Smooth muscle cell (in vitro differentiated cells): Measurements from ENCODE around the gene BAHCC1. TPM values are rescaled to one million over a fixed set of nuclear protein-coding genes. Genes with fewer than 3 reads are reported as not detected.
"Not testable (repeated sequence)": the region's sequence is repeated elsewhere in the genome, so short reads cannot be mapped to it uniquely, and the experiment has no call there.

Experiments
- DNase-seq: peaks from one replicate; lab custom pipeline; 2025; ENCODE audit not compliant: unreplicated experiment; lab: John Stamatoyannopoulos, UW
- H2AFZ ChIP-seq: fragments of 200-600 bp; sonication (generic); 2 replicates; pipeline ENCODE4 v1.6.0; 2016; ENCODE audit warnings: antibody characterized with exemption, low read depth, mild to moderate bottlenecking
- H3F3A ChIP-seq: fragments of 200-600 bp; sonication (generic); 2 replicates; pipeline ENCODE4 v1.6.0; 2017; ENCODE audit warnings: antibody characterized with exemption, low read depth
- H3K27ac ChIP-seq: fragments of 200-600 bp; sonication (generic); 2 replicates; pipeline ENCODE4 v1.5.1; 2016; ENCODE audit warnings: low read depth, mild to moderate bottlenecking
- H3K27me3 ChIP-seq: fragments of 200-600 bp; sonication (generic); 2 replicates; pipeline ENCODE4 v1.6.1; 2016; ENCODE audit warnings: low read depth, mild to moderate bottlenecking
- H3K36me3 ChIP-seq: fragments of 200-600 bp; sonication (generic); 2 replicates; pipeline ENCODE4 v1.5.1; 2016; ENCODE audit warnings: low read depth
- H3K4me1 ChIP-seq: fragments of 200-600 bp; sonication (generic); 2 replicates; pipeline ENCODE4 v1.5.1; 2016; ENCODE audit warnings: low read depth
- H3K4me2 ChIP-seq: fragments of 200-600 bp; sonication (generic); 2 replicates; pipeline ENCODE4 v1.6.0; 2016; ENCODE audit warnings: mild to moderate bottlenecking
- H3K4me3 ChIP-seq: fragments of 200-600 bp; sonication (generic); 2 replicates; pipeline ENCODE4 v1.5.1; 2016; ENCODE audit warnings: mild to moderate bottlenecking
- H3K79me2 ChIP-seq: fragments of 200-600 bp; sonication (generic); 2 replicates; pipeline ENCODE4 v1.6.0; 2016; ENCODE audit warnings: low read depth, mild to moderate bottlenecking
- H3K9ac ChIP-seq: fragments of 200-600 bp; sonication (generic); 2 replicates; pipeline ENCODE4 v1.6.0; 2016; ENCODE audit warnings: low read depth
- H3K9me3 ChIP-seq: fragments of 200-600 bp; sonication (generic); replicated peaks from 2 replicates; pipeline ENCODE4 v1.5.1; 2016; ENCODE audit warnings: low read depth
- H4K20me1 ChIP-seq: fragments of 200-600 bp; sonication (generic); 2 replicates; pipeline ENCODE4 v1.6.0; 2016; ENCODE audit warnings: low read depth
- WGBS: methylation state at CpG from one replicate; pipeline ENCODE4 v1.1.7; 2016; ENCODE audit warnings: low lambda C conversion rate; 5-methylcytosine and 5-hydroxymethylcytosine counted together
- polyA plus RNA-seq: library from polyadenylated mRNA; unstranded; fragments of >200 nt; fragmentation: Nextera tagmentation; extraction: Ambion mirVana; gene quantifications from 2 replicates; pipeline ENCODE4 v1.2.1, GENCODE V29; 2016
- total RNA-seq: library from RNA; depleted of rRNA; stranded (reverse); fragments of >200 nt; gene quantifications from 2 replicates; pipeline ENCODE4 v1.2.3, GENCODE V29; 2014
- TF ChIP-seq, protein P1 (sequence below): fragments of 200-600 bp; sonication (generic); IDR thresholded peaks from 2 replicates; pipeline ENCODE4 v1.5.1; 2017; ENCODE audit warnings: borderline replicate concordance, mild to moderate bottlenecking, antibody characterized with exemption; ENCODE audit not compliant: insufficient read depth, poor library complexity, severe bottlenecking

The BAHCC1 gene
- total and polyA plus RNA-seq, 2 experiments from 2014 or later = 3.2 to 4.6 TPM

DNA sequence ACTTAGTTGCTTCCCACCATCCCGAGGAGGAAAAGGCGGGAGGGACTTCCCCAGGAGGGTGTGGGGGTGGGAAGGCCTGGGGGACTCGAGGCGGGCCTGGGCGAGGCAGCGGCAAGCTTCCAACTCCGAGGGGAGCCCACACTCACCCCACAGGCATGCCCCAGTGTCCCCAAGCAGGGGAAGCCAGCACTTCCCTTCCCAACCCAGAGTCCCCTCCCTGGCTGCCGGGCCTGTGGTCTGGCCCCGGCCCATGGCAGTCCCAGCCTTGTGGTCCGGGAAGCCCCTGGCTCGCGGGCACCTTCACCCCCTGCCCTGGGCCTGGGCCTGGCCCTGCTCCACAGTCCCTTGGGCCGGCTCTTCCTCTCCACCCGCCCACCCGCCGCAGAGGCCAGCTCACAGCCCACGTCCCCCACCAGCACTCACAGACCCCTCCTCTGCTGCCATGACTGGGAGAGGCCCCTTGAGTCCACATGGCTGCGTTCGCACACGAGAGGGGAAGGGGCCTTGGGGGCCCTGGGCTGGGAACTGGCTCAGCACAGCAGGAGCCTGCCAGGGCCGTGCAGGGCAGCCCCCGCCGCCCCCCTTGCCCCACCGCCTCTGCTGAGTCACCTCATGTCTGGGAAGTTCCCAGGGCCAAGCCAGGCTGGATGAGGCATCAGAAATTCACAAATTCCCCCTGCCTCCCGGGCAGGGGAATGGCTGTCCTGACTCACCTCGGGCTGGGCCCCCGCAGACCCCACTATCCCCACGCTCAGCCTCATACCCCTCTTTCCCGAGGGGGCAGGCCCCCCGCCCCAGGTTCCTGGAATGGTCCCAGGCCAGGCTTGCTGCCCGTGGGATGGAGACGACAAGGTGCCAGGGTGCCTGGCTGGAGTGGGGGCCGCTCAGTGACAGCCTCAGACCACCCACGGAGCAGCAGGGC is 27.8 kb downstream of the BAHCC1 start:
- H2AFZ ChIP-seq = no peak overlapping the region
- no peaks in the 10 kb centered on the region for H4K20me1 ChIP-seq
- peak; percentile 98 for DNase-seq
- H3K79me2 ChIP-seq = peaks cover 20% of the 10 kb centered on the region
- peak overlapping the region; percentile 25 for H3K4me3 ChIP-seq
- H3K27ac ChIP-seq = peak overlapping the region; percentile 100
- WGBS = 5% methylated on average over 26 of the region's 34 CpGs
- H3K9ac ChIP-seq = peak overlapping the region; percentile 97
- H3K4me1 ChIP-seq = peaks cover 29% of the 10 kb centered on the region
- H3K27me3 ChIP-seq = no peaks in the 10 kb centered on the region
- H3K36me3 ChIP-seq = no peaks in the 10 kb centered on the region
- TF ChIP-seq, protein P1, sequence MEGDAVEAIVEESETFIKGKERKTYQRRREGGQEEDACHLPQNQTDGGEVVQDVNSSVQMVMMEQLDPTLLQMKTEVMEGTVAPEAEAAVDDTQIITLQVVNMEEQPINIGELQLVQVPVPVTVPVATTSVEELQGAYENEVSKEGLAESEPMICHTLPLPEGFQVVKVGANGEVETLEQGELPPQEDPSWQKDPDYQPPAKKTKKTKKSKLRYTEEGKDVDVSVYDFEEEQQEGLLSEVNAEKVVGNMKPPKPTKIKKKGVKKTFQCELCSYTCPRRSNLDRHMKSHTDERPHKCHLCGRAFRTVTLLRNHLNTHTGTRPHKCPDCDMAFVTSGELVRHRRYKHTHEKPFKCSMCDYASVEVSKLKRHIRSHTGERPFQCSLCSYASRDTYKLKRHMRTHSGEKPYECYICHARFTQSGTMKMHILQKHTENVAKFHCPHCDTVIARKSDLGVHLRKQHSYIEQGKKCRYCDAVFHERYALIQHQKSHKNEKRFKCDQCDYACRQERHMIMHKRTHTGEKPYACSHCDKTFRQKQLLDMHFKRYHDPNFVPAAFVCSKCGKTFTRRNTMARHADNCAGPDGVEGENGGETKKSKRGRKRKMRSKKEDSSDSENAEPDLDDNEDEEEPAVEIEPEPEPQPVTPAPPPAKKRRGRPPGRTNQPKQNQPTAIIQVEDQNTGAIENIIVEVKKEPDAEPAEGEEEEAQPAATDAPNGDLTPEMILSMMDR = no peak
- peaks cover 30% of the 10 kb centered on the region for H3F3A ChIP-seq
- H3K9me3 ChIP-seq = no peaks in the 10 kb centered on the region
- peak overlapping the region; percentile 84 for H3K4me2 ChIP-seq

DNA sequence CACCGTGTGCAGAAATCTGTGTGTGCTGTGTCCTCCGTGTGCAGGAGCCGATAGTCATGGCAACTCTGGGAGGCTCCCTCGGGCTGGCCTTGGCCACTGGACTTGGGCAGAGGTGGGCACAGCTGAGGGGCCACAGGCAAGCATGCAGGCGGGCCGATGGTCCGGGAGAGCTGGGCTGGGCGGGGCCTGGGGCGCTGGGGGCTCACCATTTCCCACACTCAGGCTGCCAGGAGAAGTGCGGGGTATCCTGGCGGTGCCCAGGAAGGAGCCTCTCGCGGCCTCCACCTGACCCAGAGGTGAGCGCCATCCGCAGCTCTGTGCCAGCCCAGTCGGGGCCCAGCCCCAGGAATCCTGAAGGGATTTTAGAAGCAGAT is 28.4 kb downstream of the BAHCC1 start:
- H2AFZ ChIP-seq = no peak overlapping the region
- no peaks in the 10 kb centered on the region for H3K36me3 ChIP-seq
- peak overlapping the region; percentile 97 for H3K9ac ChIP-seq
- peak overlapping the region; percentile 100 for H3K27ac ChIP-seq
- peaks cover 29% of the 10 kb centered on the region for H3K4me1 ChIP-seq
- H3F3A ChIP-seq = peaks cover 30% of the 10 kb centered on the region
- no peaks in the 10 kb centered on the region for H4K20me1 ChIP-seq
- H3K9me3 ChIP-seq = no peaks in the 10 kb centered on the region
- H3K79me2 ChIP-seq = peaks cover 20% of the 10 kb centered on the region
- WGBS = 64% methylated on average over 13 of the region's 16 CpGs
- no peak for DNase-seq
- no peak overlapping the region for H3K4me3 ChIP-seq
- no peaks in the 10 kb centered on the region for H3K27me3 ChIP-seq
- TF ChIP-seq, protein P1 = no peak
- peak overlapping the region; percentile 77 for H3K4me2 ChIP-seq

DNA sequence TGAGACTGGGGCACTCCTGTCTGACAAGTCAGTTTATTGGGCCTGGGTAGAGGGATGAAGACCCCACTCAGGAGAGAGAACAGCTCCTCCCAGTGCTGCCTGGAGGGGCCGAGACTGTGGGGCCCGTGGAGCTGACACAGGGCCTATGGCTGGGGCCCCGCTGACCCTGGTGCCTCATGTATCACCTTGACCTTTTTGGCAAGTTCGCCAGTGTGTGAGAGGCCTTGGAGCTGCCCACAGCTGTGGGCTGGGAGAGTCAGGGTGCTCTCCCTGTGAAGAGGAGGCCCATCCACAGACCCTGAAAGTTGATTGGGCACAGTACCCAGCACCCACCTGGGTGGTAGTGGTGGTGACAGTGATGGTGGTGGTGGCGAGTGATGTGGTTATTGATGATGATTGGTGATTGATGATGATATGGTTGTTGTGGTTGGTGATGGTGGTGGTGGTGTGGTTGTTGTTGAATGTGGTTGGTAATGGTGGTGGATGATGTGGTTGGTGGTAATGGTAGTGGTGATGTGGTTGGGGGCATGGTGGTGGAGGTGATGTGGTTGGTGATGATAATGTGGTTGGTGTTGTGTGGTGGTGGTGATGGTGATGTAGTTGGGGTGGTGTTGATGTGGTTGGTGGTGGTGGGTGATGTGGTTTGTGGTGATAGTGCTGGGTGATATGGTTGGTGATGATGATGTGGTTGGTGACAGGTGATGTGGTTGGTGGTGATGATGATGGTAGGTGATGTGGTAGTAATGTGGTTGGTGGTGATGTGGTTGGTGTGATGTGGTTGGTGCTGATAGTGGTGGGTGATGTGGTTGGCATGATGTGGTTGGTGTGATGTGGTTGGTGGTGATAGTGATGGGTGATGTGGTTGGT is 29.1 kb downstream of the BAHCC1 start:
- peak overlapping the region; percentile 77 for H3K4me2 ChIP-seq
- DNase-seq = no peak
- 97% methylated on average over 5 of the region's 5 CpGs for WGBS
- peaks cover 30% of the 10 kb centered on the region for H3F3A ChIP-seq
- H3K27me3 ChIP-seq = no peaks in the 10 kb centered on the region
- peak overlapping the region; percentile 100 for H3K27ac ChIP-seq
- H2AFZ ChIP-seq = no peak overlapping the region
- H3K36me3 ChIP-seq = no peaks in the 10 kb centered on the region
- TF ChIP-seq, protein P1 = no peak
- no peak overlapping the region for H3K4me3 ChIP-seq
- peak overlapping the region; percentile 97 for H3K9ac ChIP-seq
- H4K20me1 ChIP-seq = no peaks in the 10 kb centered on the region
- peaks cover 20% of the 10 kb centered on the region for H3K79me2 ChIP-seq
- H3K9me3 ChIP-seq = no peaks in the 10 kb centered on the region
- peaks cover 26% of the 10 kb centered on the region for H3K4me1 ChIP-seq

DNA sequence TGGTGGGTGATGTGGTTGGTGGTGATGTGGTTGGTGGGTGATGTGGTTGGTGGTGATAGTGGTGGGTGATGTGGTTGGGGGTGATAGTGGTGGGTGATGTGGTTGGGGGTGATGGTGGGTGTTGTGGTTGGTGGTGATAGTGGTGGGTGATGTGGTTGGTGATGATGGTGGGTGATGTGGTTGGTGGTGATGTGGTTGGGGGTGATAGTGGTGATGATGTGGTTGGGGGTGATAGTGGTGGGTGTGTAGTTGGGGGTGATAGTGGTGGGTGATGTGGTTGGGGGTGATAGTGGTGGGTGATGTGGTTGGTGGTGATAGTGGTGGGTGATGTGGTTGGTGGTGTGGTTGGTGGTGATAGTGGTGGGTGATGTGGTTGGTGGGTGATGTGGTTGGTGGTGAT is 29.8 kb downstream of the BAHCC1 start:
- H3K27me3 ChIP-seq, H3K4me3 ChIP-seq: not testable (repeated sequence)

DNA sequence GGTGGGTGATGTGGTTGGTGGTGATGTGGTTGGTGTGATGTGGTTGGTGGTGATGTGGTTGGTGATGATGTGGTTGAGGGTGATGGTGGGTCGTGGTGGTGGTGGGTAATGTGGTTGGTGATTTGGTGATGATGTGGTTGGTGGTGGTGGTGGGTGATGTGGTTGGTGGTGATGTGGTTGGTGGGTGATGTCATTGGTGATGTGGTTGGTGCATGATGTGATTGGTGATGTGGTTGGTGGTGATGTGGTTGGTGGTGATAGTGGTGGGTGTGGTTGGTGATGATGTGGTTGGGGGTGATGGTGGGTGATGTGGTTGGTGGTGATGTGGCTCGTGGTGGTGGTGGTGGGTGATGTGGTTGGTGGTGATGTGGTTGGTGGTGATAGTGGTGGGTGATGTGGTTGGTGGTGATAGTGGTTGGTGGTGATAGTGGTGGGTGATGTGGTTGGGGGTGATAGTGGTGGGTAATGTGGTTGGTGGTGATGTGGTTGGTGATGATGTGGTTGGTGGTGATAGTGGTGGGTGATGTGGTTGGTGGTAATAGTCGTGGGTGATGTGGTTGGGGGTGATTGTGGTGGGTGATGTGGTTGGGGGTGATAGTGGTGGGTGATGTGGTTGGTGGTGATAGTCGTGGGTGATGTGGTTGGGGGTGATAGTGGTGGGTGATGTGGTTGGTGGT is 30.6 kb downstream of the BAHCC1 start:
- not testable (repeated sequence) for H3K27ac ChIP-seq, H3K27me3 ChIP-seq, H2AFZ ChIP-seq, H3K9me3 ChIP-seq, H3K4me2 ChIP-seq, H3K4me3 ChIP-seq, H3K9ac ChIP-seq, DNase-seq, H3K36me3 ChIP-seq, H4K20me1 ChIP-seq
- H3F3A ChIP-seq = peaks cover 18% of the 10 kb centered on the region
- peaks cover 16% of the 10 kb centered on the region for H3K79me2 ChIP-seq
- 90% methylated on average over 3 of the region's 4 CpGs for WGBS
- peaks cover 28% of the 10 kb centered on the region for H3K4me1 ChIP-seq

More for the DNA sequence above, 29.8 kb downstream of the BAHCC1 start:
- not testable (repeated sequence) for DNase-seq, H3K36me3 ChIP-seq, H3K9ac ChIP-seq, H3K27ac ChIP-seq, H4K20me1 ChIP-seq, H3K9me3 ChIP-seq, H2AFZ ChIP-seq, H3K4me2 ChIP-seq
- Histone ChIP-seq H3F3A (peaks cover 26% of the 10 kb centered on the region), H3K4me1 (peaks cover 28% of the 10 kb centered on the region), H3K79me2 (peaks cover 20% of the 10 kb centered on the region)
